Stimulated activated CD4-positive, alpha-beta T cell treated with anti-CD3 and anti-CD28 coated beads, Interleukin-15, amount 100 ng/mL, for 1 hour (primary cell): ENCODE data around the gene C1GALT1.

Experiments used
- DNase-seq, 2 donors: peaks; one replicate each; pipeline ENCODE4 v3.0.0-alpha.2; 2020; ENCODE audit warnings: low read depth in 1 of 2, low spot score in 1 of 2

Gene C1GALT1

DNA sequence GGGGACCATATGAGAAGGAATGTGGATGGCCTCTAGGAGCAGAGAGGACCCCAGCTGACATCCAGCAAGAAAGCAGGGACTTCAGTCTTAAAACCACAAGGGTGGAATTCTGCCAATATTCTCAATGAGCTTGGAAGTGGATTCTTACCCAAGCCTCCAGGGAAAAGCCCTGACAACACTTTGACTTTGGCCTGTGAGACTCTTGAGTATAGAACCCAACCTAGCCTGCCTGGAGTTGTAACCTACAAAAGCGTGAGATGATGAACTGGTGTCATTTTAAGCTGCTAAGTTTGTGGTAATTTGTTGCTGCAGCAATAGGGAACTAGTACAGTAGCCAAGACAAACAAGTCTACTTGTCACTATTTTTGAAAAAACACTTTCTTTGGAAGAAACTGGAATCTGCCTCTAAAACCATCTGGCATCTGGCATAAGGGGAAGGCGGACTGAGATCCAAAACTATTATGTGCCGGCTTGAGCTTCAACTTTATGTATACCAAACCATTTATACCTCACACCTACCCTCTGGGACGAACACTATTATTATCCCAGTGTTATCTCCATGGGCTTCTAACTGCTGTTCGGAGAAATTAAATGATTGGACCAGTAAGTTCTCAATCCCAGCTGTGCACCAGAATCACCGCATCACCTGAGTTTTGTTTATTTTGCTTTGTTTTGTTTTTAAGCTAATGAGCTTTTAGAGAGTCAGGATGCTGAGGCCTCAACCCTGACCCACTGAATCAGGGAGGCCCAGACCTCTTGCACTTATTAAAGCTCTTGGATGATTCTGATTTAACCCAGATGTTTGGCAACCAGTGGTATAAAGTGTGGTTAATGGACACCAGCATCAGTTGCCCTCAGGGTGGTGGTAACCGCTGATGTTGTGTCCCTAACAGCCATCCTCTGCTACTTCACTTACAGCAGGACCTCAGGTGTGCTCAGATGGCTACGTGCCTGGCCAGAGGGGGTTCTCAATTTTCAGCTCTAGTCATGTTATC is 83.0 kb downstream of the C1GALT1 start:
- no peak for DNase-seq

- no peak for DNase-seq
Measured at GRCh38 chr7:7266257-7266881, 84.0 kb downstream of the C1GALT1 start.

DNA sequence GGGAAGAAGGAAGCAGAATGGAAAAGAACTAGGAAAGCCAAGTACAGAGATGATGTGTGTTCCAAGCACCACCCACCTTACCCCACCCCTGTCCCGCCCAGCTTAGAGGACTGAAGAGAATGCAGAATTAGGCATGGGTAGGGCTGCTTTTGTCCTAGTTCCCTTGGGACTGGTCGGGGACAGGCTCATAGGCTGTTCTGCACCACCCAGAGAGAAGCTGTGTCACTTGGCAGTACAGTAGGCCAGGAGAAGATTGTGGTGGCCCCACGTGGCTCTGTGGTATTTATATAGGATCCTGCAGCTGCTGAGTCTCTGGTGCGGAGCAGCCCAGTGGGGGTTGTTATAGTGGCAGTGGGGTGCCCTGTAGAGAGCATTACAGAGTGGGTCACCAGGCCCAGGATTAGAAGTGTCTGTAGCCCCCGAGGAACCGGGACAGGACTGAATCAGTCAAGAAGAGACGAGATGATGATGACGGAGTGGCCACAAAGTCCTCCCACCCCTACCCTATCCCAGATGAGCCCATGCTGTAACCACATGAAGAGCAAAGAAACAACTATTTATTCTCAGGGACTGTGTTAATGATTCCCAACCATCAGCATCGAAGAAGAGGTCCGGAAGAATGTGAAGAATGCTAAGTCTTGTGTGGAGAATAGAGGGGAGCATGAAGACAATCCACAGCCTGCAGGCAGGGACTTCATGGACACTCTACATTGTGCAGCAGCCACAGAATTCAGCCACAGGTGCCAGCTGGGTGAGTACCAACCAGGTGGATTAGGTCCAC is 88.9 kb downstream of the C1GALT1 start:
- no peak for DNase-seq

- DNase-seq: no peak
Measured at GRCh38 chr7:7272294-7272693, 90.0 kb downstream of the C1GALT1 start.

GRCh38 chr7:7274782-7275181 is 92.4 kb downstream of the C1GALT1 start:
- no peak for DNase-seq

GRCh38 chr7:7276161-7276560 is 93.8 kb downstream of the C1GALT1 start:
- no peak for DNase-seq

GRCh38 chr7:7290429-7291122 is 108.2 kb downstream of the C1GALT1 start:
- no peak for DNase-seq

GRCh38 chr7:7292085-7292484 is 109.7 kb downstream of the C1GALT1 start:
- no peak for DNase-seq

GRCh38 chr7:7292608-7293007 is 110.3 kb downstream of the C1GALT1 start:
- no peak for DNase-seq

GRCh38 chr7:7293092-7293491 is 110.7 kb downstream of the C1GALT1 start:
- no peak for DNase-seq

GRCh38 chr7:7294911-7295310 is 112.6 kb downstream of the C1GALT1 start:
- no peak for DNase-seq
